ENCODE results near the gene LMOD3. TPM values are rescaled to one million over a fixed set of nuclear protein-coding genes. Genes with fewer than 3 reads are reported as not detected.

Gene LMOD3
- total RNA-seq (2022; extraction: Qiagen RNA extraction): not detected in 5 replicates

DNA sequence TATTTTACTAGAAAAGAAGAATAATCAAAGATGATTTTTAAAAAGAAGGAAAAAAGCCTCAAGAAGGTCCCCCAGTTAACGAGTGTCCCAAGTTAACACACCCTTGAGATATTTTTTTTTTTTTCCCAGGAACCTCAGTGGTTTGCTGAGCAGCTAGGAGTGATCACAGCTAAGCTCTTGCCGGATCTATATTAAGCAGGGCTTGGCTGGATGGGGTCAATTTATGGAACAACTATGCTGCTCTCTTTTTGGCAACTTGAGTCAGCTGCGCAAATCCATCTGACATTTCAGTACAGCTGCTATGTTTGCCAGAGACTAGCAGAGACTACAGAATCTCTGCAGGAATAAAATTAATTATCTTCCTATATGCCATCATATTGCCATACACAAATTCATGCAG, at the start of gene LMOD3:
Gene LMOD3 (minus strand): TSS at position 193 of the 400 bp plus-strand sequence. CDS start 209 bp downstream, outside the sequence.

GRCh38 chr3:69084326-69085167, 37.8 kb downstream of the LMOD3 start, which contains the start of gene ARL6IP5:
ARL6IP5 (plus strand) TSS chr3:69084937; CDS start chr3:69085048, 111 bp downstream.

DNA sequence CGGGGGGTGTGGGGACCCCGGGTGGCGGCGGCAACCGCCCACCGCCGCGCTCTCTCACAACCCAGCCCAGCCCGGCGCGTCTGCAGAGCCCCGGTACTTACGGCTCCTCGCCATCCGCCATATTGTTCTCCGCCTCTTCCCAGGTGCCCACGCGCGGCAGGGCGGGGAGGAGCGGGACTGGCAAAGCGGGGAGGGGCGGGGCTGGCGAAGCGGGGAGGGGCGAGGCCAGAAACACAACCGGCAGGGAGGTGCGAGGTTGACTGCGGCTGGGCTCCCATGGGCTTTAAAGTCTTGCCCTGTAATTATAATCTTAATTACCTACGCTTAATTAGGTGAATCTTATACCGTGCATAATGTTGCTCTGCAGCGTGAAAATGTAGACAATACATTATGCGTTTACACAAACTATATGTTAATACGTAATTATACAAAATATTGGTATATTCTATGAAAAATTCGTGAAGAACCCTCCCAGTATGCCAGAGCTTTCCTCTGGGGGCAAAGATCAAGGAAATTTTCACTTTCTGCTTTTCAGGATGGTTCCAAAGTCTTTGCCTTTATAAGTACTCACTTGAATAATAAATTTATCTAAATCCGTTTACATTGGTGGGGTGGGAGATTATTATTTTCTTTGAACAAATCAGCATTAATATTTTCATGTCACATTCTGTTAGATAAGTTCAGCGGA, 42.0 kb downstream of the LMOD3 start, which contains the start of gene UBA3:
Gene UBA3 (minus strand): TSS at position 133 of the 688 bp plus-strand sequence. CDS start 12 bp downstream, at position 121.

Other genes with a start within 250 kb of the LMOD3 start
- gene TAFA4, start 190.0 kb downstream of the LMOD3 start, total RNA-seq (2022; extraction: Qiagen RNA extraction): not detected in 5 replicates
- 8.8 to 14.2 TPM (median 9.6 TPM) in 5 replicates for gene EOGT, start 108.9 kb downstream of the LMOD3 start, total RNA-seq (2022; extraction: Qiagen RNA extraction)
- 9.8 to 15.3 TPM (median 12.9 TPM) in 5 replicates for gene TMF1, start 70.3 kb downstream of the LMOD3 start, total RNA-seq (2022; extraction: Qiagen RNA extraction)
- 20.8 to 28.5 TPM (median 21.8 TPM) in 5 replicates for gene UBA3, start 42.2 kb downstream of the LMOD3 start, total RNA-seq (2022; extraction: Qiagen RNA extraction)
- 76.3 to 103 TPM (median 80.3 TPM) in 5 replicates for gene ARL6IP5, start 37.7 kb downstream of the LMOD3 start, total RNA-seq (2022; extraction: Qiagen RNA extraction)

Data from A549 treated with AZD2906 at 1 μM for 4 hours (cell line).